HG03571 (cell line): ENCODE data around the gene ARHGAP27.
A peak's percentile ranks its signal among the peaks of the same experiment; 100 is the strongest.
"Not testable (repeated sequence)": the region's sequence is repeated elsewhere in the genome, so short reads cannot be mapped to it uniquely, and the experiment has no call there.

Source experiments
- ATAC-seq: cut with Tn5 transposase; IDR thresholded peaks from one replicate; pipeline ENCODE4 v1.9.1; 2021; ENCODE audit not compliant: unreplicated experiment

Gene ARHGAP27, protein sequence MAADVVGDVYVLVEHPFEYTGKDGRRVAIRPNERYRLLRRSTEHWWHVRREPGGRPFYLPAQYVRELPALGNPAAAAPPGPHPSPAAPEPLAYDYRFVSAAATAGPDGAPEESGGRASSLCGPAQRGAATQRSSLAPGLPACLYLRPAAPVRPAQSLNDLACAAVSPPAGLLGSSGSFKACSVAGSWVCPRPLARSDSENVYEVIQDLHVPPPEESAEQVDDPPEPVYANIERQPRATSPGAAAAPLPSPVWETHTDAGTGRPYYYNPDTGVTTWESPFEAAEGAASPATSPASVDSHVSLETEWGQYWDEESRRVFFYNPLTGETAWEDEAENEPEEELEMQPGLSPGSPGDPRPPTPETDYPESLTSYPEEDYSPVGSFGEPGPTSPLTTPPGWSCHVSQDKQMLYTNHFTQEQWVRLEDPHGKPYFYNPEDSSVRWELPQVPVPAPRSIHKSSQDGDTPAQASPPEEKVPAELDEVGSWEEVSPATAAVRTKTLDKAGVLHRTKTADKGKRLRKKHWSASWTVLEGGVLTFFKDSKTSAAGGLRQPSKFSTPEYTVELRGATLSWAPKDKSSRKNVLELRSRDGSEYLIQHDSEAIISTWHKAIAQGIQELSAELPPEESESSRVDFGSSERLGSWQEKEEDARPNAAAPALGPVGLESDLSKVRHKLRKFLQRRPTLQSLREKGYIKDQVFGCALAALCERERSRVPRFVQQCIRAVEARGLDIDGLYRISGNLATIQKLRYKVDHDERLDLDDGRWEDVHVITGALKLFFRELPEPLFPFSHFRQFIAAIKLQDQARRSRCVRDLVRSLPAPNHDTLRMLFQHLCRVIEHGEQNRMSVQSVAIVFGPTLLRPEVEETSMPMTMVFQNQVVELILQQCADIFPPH

DNA sequence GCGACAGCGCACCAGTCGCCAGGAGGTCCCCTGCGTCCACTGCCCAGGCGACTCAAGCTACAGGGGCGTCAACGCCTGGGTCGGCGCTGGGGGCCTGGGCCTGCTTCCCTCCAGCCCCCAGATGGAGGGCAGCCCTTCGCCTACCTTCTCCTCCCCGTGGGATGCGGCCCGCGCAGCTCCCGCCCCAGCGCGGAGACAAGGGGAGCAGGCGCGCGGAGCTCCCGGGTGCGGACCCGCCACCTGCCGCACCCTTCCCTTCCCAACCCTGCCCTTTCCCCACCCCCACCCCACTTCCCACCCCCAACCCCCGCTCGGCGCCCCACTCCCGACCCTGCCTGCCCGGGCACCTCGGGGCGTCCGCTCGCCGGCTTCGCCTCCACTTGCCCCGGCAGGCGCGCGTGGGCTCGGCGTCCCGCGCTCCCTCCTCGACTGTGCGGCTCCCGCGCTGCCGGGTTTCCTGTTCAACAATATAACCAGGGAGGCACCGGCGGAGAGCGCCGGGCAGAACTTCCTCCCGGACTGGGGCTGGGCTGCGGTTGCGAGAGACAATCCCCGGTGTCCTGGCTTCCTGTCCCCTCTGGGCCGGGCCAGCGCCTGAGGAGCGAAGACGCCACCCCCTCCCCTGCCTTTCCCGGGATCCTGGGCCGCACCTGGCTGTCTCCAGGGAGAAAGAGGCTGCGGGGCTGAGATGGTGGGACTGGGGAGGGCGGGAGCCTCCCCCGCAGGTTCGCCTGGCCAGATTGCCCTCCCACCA lies at the start of gene ARHGAP27:
Gene ARHGAP27 (minus strand): TSS at position 466 of the 754 bp plus-strand sequence. CDS start 2,591 bp downstream, outside the sequence.
- no peak for ATAC-seq

DNA sequence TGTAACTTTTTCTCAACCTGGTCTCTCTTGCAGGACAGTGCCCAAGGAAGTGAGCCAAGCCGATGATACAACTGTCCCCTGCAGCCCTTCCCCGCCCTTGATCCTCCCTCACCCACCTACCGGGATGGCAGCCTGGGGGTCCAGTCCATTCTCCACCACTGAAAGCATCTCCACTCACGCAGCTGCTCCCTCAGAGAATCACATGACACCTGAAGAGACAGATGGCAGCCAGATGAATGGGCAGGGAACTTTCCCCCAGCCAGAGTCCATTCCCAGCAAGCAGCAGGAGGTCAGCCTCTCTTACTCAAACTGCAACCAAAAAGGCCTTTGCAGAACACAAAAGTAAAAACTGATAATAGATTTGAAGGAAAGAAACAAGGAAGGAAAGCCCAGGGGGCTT lies 49.6 kb upstream of the ARHGAP27 start:
- not testable (repeated sequence) for ATAC-seq

DNA sequence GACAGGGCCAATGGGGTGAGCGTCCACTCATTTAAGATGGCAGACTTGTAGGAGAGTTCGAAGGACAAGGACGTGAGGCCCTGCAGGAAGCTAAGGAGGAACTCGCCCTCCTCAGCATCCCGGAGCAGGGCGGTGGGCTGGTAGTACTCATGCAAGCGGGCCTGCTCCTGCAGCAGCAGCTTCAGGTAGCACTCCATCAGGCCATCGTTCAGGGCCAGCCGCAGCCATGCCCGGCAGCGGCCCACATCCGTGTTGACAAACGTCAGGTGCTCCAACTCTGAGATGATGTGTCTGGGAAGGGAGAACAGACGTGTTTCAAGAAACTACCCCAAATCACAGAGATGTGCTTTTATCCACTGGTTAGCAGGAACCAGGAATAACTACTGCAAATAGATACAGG lies 42.8 kb upstream of the ARHGAP27 start:
- ATAC-seq: not testable (repeated sequence)

DNA sequence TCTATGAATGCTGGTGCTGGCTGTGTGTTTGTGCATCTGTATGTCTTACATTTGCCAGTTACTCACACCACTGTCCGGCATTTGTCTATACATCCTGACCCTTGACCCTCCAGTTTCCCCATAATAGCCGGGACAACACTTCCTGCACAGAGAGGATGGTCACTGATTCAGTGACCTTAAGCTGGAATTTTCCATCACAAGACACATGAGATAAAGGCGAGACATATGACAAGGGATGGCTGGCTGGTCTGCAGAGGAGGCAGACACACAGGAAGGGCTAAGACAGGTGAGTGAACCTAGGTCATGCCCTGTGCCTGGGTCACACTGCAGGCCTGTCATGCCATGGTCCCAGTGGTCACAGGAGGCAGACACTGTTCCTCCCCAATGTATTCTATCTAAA lies 39.6 kb upstream of the ARHGAP27 start:
- ATAC-seq: not testable (repeated sequence)

DNA sequence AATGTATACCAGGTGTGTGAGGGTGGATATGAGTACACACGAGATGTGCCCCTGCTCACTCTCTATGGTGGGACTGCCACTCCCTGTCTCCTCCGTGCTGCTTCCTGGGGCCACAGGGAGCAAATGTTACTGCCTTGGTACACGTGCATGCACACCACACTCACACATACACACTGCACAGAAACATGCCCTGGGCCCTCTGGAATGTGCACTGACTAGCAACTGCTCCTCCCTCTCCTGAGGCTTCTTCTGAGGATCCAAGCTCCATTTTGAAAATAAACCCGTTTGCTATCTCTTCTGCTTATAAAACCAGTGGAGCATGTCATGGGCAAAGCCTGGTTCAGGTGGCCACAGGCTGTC lies 36.5 kb upstream of the ARHGAP27 start:
- not testable (repeated sequence) for ATAC-seq

DNA sequence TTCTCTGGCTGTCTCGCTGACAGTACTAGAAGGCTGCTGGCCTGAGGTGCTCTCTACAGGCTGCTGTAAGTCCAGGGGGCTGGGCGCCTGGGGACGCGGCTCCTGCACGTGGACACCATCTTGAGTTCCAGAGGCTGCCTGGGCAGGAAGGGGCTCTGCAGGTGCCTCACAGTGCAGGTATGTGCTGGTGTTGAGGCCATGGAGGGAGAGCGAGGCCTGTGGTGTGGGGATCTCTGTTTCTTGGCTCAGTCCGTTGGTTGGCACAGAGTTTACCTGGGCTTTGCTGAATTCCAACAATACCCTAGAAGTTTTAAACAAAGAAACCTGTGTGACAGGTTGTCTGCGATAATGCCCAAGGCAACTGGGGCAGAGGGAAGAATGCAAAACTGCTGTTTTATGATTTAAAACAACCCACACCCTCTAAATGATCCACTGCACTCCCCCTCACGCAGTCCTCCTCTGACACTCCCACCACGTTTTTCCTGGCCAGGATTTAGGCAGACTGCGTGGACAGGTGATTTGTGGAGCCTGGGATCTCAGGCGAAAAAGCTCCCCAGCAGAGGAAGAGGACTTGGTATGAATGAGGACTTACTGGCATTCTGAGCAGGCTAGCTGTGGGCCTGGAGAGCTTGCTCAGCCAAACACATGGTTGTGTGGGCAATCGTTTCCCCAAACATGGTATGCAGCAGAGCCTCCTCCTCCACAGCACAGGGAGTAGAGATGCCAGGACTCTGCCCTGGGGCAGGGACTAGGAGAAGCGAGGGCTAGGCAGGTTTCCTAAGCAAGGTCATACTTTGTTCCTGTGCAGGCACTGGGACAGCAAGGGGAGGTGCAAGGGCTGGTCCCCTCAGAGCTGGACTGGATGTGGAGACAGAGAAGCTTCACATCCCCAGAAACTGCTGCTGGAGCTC lies 35.9 kb upstream of the ARHGAP27 start:
- not testable (repeated sequence) for ATAC-seq

GRCh38 chr17:45461524-45462327 lies 29.1 kb upstream of the ARHGAP27 start:
- ATAC-seq: peak; percentile 81

GRCh38 chr17:45460422-45460821 lies 27.8 kb upstream of the ARHGAP27 start:
- ATAC-seq: not testable (repeated sequence)

DNA sequence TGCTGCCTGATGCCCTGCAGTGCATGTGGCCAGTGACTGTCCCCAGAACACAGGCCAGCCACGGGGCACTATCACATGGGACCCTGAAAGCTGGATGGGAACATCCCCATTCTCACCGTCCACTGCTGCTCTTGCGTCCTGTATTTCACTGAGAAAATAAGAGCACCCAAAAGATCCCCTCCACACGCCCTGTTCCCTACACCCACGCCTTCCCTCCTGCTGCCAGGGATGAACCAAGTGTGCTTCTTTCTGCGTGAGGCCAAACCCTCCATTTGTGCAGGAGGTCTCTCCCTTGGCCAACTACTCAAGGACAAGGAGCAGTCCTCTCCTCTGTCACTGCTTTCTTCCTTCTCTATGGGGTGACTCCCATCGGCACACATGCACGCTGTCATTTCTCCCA lies 21.7 kb upstream of the ARHGAP27 start:
- ATAC-seq: not testable (repeated sequence)

GRCh38 chr17:45453731-45454130 lies 21.1 kb upstream of the ARHGAP27 start:
- not testable (repeated sequence) for ATAC-seq

DNA sequence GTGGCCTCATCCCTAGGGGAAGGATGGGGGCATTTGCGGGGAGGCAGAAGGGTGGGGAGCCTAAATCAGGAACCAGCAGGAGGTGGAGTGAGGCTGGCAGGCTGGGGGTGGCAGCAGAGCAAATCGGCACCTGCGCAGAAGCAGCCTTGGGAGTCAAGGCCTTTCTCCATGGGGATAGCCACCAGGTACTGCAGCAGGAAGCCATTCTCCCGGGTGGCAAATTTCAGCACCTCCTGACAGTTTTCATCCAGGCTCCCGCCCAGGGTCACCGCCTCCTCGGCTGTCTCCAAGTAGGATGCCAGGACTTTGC lies 20.5 kb upstream of the ARHGAP27 start:
- ATAC-seq: not testable (repeated sequence)

DNA sequence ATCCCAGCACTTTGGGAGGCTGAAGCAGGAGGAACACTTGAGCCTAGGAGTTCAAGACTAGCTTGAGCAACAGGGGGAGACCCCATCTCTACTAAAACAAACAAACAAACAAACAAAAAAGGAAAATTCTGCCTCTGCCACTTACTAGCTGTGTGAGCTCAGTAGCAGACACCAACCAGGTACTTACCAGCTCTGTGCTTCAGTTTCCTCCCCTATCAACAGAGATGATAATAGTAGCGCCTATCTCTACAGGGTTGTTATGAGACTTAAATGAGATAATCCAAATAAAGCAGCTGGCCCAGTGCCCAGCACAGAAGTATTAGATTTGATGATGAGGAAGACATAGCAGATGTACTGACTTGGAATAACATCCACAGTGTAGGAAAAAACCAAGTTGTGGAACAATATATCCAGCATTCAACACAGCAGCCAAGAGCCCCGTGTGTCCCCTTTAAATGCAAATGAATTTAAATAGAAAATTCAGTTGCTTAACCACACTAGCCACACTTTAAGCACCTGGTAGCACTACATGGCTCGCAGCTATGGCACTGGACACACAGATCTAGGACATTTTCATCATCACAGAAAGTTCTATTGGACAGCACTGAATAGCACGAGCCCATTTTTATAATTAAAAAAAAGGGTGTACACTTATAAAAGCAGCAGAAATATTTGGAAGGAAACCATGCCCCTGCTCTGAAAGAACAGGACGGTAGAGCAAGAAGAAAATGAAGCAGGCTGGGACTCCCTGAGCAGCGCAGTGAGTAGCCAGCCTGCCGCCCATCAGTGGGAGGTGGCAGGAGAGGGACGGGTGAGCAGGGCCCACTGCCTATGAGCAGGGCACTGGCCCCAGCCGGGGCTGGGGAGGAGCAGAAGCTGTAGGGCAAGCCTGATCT lies 19.9 kb upstream of the ARHGAP27 start:
- not testable (repeated sequence) for ATAC-seq

GRCh38 chr17:45451660-45452059 lies 19.0 kb upstream of the ARHGAP27 start:
- ATAC-seq: not testable (repeated sequence)

DNA sequence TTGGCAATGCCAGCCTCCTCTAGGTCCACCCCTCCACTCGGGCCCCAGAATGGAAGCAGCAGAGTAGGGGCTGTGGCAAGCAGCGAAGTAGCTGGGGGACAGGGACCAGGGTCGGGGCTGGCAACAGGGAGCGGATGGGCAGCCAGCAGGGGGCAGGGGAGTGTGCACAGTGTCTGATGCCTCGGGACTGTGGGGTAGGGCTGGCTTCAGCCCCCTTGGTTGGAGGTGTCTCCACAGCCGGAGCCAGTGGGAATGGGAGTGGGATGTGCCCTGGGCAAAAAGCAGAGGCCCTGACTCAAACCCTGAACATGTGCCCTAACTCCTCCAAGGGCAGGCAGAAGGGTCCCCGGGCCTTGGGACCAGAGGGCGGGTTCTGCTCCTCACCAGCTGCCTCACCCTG lies 18.5 kb upstream of the ARHGAP27 start:
- no peak for ATAC-seq

GRCh38 chr17:45449708-45450329 lies 17.1 kb upstream of the ARHGAP27 start:
- not testable (repeated sequence) for ATAC-seq

- ATAC-seq: not testable (repeated sequence)
Measured at GRCh38 chr17:45449260-45449659, 16.6 kb upstream of the ARHGAP27 start.

DNA sequence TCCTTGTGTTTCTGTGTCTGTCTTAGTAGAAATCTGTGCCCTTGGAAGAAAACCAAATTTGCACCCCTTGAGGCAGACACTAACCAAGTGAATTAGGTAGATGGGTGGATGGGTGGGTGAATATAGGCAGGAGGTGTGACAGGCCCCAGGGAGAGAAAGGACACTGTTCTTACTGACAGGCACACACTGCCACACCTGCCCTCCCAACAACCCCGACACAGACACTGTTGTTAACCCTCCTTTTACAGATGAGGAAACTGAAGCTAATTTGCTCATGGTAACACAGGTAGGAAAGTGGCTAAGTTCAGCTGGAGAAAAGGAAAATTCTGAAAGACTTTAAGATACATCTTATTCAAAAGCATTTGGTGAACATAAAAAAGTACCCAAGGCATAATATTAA lies 15.8 kb upstream of the ARHGAP27 start:
- ATAC-seq: not testable (repeated sequence)

GRCh38 chr17:45448066-45448465 lies 15.4 kb upstream of the ARHGAP27 start:
- not testable (repeated sequence) for ATAC-seq
